ENCODE results near the gene RAPGEF5. TPM values are rescaled to one million over a fixed set of nuclear protein-coding genes. Genes with fewer than 3 reads are reported as not detected.

Gene RAPGEF5
- total RNA-seq, 4 donors from 2014 or later: 7.4 to 16.2 (median 12.1) TPM

DNA sequence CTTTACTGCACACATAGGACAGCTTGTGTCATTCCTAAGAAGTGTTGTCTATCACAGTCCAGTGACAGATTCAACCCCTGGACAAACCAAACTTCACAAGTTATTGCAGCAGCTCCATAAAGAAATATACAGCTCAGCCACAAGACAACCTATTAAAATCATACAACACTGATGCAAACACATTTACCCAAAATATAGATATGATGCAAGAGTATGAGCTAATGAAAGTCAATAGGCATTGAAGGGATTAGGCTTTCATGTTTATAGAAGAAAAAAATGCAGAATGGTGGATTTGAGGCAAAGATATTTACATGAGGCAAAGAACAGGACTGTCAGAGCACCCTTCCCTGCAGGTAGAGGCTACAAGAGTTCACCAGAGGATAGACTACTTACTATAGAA is 14.9 kb upstream of the RAPGEF5 start:
- TF ChIP-seq, protein P1, sequence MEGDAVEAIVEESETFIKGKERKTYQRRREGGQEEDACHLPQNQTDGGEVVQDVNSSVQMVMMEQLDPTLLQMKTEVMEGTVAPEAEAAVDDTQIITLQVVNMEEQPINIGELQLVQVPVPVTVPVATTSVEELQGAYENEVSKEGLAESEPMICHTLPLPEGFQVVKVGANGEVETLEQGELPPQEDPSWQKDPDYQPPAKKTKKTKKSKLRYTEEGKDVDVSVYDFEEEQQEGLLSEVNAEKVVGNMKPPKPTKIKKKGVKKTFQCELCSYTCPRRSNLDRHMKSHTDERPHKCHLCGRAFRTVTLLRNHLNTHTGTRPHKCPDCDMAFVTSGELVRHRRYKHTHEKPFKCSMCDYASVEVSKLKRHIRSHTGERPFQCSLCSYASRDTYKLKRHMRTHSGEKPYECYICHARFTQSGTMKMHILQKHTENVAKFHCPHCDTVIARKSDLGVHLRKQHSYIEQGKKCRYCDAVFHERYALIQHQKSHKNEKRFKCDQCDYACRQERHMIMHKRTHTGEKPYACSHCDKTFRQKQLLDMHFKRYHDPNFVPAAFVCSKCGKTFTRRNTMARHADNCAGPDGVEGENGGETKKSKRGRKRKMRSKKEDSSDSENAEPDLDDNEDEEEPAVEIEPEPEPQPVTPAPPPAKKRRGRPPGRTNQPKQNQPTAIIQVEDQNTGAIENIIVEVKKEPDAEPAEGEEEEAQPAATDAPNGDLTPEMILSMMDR (IDR thresholded peaks at IDR 0.05 in 4 of 5, conservative IDR thresholded peaks at IDR 0.05 in 1 of 5): no peak
- intact Hi-C loops (cut with DNase I; ENCODE audit: low total_unique reads) (no loop called here), in situ Hi-C loops (cut with MboI; ENCODE audit: low sequenced_read_pairs in 4 of 4) (no loop called here)
- Histone ChIP-seq H3K9me3 (no peaks in the 10 kb centered on the region), H3K36me3 (no peaks in the 10 kb centered on the region), H3K4me1 (no peaks in the 10 kb centered on the region), H3K4me3 (no peak overlapping the region), H3K27me3 (no peaks in the 10 kb centered on the region), H3K27ac (no peak overlapping the region)
- no peak for DNase-seq
- no peak for ATAC-seq

DNA sequence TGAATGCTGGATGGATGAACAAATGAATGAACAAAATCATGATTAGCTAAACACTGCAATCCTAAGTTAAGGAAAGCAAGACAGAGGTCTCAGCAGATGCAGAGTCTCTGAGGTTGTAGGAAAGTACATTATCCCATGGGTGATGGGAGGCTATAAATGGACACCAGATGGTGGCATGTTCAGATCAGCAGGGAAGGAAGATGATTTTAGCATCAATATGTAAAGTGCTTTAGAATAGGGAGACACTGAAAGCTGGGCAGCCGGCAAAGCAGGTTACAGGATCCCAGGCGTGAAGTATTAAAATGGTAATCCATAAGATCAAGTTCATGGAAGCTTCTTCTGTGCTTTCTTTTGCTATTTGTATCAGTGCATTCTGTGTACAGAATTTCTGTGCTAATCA is 7.9 kb upstream of the RAPGEF5 start:
- H3K36me3 ChIP-seq: no peaks in the 10 kb centered on the region
- DNase-seq: no peak
- intact Hi-C loops (cut with DNase I; ENCODE audit: low total_unique reads) (no loop called here), in situ Hi-C loops (cut with MboI; ENCODE audit: low sequenced_read_pairs in 4 of 4) (no loop called here)
- H3K27ac ChIP-seq: no peak overlapping the region
- H3K4me1 ChIP-seq: no peaks in the 10 kb centered on the region
- H3K27me3 ChIP-seq: no peaks in the 10 kb centered on the region
- H3K4me3 ChIP-seq: no peak overlapping the region
- H3K9me3 ChIP-seq: no peaks in the 10 kb centered on the region
- ATAC-seq: no peak
- no peak for TF ChIP-seq POLR2A (IDR thresholded peaks at IDR 0.05)
- TF ChIP-seq, protein P1 (IDR thresholded peaks at IDR 0.05 in 4 of 5, conservative IDR thresholded peaks at IDR 0.05 in 1 of 5): no peak

DNA sequence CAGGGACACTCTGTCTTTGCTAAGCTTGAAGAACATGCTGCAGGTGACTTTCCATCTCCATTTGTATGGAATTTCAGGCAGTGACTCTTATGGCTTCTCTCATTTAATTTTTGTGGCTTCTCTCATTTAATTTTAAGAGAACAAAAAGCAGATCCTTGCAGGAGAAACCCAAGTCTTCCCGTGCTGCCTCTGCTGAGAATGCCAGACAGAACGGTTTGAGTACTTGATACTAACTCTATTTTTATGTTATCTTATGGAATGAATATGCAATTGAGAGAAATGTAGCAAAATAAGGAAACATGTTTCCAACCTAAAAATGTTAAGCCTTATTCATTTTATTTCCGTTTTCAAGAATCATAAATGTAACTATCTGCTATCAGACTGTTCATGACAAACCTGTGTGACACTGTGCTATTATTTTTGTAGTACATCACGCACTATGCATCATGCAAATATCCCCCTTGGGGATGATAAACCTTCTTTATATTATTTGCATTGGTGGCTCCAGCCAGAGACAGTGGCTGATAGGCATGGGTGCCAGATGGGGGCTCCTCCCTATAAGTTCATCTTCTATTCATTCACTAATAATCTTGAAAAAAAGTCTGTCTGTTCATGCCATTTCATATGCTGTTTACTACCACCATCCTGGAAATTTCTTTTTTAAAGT is 6.9 kb upstream of the RAPGEF5 start:
- Histone ChIP-seq H3K36me3 (no peaks in the 10 kb centered on the region), H3K27me3 (no peaks in the 10 kb centered on the region), H3K27ac (no peak overlapping the region), H3K4me1 (no peaks in the 10 kb centered on the region), H3K4me3 (no peak overlapping the region), H3K9me3 (no peaks in the 10 kb centered on the region)
- TF ChIP-seq POLR2A (IDR thresholded peaks at IDR 0.05): no peak
- TF ChIP-seq, protein P1 (IDR thresholded peaks at IDR 0.05 in 4 of 5, conservative IDR thresholded peaks at IDR 0.05 in 1 of 5): no peak
- intact Hi-C loops (cut with DNase I; ENCODE audit: low total_unique reads): no loop called here
- in situ Hi-C loops (cut with MboI; ENCODE audit: low sequenced_read_pairs in 4 of 4): no loop called here
- ATAC-seq (no peak), DNase-seq (no peak)

DNA sequence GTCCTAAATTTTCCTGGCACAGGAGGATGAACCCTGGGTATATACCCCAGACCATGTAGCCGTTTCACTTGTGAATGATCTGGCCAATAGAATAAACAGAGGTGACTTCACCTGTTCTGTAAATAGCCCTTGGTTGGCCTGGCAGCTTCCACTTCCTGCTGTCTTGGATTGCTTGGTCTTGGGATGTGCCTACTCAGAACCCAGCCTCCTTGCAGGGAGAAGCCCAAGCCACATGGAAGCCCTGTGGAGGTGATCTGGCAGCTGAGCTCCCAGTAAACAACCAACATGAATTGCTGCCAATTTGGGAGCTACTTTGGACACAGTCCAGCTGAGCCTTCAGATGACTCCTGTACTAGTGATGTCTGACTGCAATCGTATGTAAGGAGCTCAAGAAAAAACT is 4.8 kb upstream of the RAPGEF5 start:
- TF ChIP-seq, protein P1 (IDR thresholded peaks at IDR 0.05 in 4 of 5, conservative IDR thresholded peaks at IDR 0.05 in 1 of 5): no peak
- TF ChIP-seq POLR2A (IDR thresholded peaks at IDR 0.05): no peak
- H3K9me3 ChIP-seq: no peaks in the 10 kb centered on the region
- H3K27ac ChIP-seq: no peak overlapping the region
- no peak overlapping the region for H3K4me3 ChIP-seq
- peak in 1 of 2 donors; percentile 23 for ATAC-seq
- no peaks in the 10 kb centered on the region for H3K4me1 ChIP-seq
- in situ Hi-C loops (cut with MboI; ENCODE audit: low sequenced_read_pairs in 4 of 4) (no loop called here), intact Hi-C loops (cut with DNase I; ENCODE audit: low total_unique reads) (no loop called here)
- H3K27me3 ChIP-seq: no peaks in the 10 kb centered on the region
- no peak for DNase-seq
- H3K36me3 ChIP-seq: no peaks in the 10 kb centered on the region

DNA sequence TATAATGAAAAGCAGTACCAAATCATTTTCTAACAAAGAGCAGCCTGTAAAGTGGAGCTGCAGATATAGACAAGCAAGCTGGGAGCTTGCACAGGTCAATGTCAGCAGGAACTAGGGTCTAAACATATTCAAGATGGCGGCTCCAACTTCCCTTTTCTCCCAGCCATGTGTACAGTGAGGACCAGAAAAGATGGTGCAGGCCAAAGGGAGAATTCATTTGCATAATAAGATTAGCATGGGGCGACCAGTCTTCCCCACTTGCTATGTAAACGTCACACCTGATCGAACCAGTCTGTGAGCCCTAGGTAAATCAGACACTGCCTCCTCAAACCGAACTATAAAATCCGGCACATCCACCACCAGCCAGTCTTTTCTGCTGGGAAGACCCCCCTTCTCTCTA is 4.4 kb upstream of the RAPGEF5 start:
- no peak for ATAC-seq
- TF ChIP-seq POLR2A (IDR thresholded peaks at IDR 0.05): no peak
- intact Hi-C loops (cut with DNase I; ENCODE audit: low total_unique reads): no loop called here
- Histone ChIP-seq H3K27me3 (peaks cover 0 to 2% (median 0%) of the 10 kb centered on the region in 3 donors), H3K36me3 (no peaks in the 10 kb centered on the region), H3K4me3 (no peak overlapping the region), H3K9me3 (no peaks in the 10 kb centered on the region), H3K4me1 (peaks cover 0 to 2% of the 10 kb centered on the region in 2 donors), H3K27ac (no peak overlapping the region)
- DNase-seq: no peak
- in situ Hi-C loops (cut with MboI; ENCODE audit: low sequenced_read_pairs in 4 of 4): no loop called here

All from gastrocnemius medialis (tissue), 4 donors.